ENCODE data around the gene PCNX1. TPM values are rescaled to one million over a fixed set of nuclear protein-coding genes. Genes with fewer than 3 reads are reported as not detected.
"Not testable (repeated sequence)": the region's sequence is repeated elsewhere in the genome, so short reads cannot be mapped to it uniquely, and the experiment has no call there.

The PCNX1 gene
- total RNA-seq, 5 donors from 2014 or later (not counting 1 experiment from before 2014, with no cell fraction given): 80.8 to 140 (median 86.3) TPM

DNA sequence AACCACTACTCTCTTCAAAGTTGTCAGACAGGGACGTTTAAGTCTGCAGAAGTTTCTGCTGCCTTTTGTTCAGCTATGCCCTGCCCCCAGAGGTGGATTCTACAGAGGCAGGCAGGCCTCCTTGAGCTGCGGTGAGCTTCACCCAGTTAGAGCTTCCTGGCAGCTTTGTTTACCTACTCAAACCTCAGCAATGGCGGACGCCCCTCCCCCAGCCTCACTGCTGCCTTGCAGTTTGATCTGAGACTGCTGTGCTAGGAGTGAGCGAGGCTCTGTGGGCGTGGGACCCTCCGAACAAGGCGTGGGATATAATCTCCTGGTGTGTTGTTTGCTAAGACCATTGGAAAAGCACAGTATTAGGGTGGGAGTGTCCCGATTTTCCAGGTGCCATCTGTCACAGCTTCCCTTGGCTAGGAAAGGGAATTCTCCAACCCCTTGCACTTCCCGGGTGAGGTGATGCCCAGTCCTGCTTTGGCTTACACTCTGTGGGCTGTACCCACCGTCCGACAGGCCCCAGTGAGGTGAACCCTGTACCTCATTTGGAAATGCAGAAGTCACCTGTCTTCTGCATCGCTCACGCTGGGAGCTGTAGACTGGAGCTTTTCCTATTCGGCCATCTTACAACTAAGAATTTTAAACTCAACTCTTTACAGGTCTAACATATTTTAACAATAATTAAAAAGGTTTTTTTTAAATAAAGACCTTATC, 34.5 kb downstream of the PCNX1 start:
- Mint-ChIP-seq H3K9me3 (peaks cover 21 to 50% (median 23%) of the 10 kb centered on the region in 3 donors), H3K36me3 (peaks cover 71% of the 10 kb centered on the region), H3K4me1 (peaks cover 84 to 88% (median 87%) of the 10 kb centered on the region in 3 donors), H3K27ac (peak overlapping the region; percentile 98 to 99), H3K4me3 (peak overlapping the region; percentile 73 to 80 (median 73))
- DNase-seq (peak; percentile 69 to 89 (median 84)), ATAC-seq (replicated peaks in 1 of 4) (peak; percentile 50 to 74 (median 57))
- ChIA-PET CTCF (interaction anchor here (0.5 to 2.8 kb wide), 12 partner anchors 10 to 124 kb away, joined by 3 to 25 read pairs (median 4); partner anchors contain the start of gene PCNX1 (in 1 of the 2)), POLR2A (interaction anchor here in 1 of 2 donors (0.6 kb wide), 1 partner anchor 49 kb away, joined by 3 read pairs; no protein-coding TSS in a partner anchor)
- not testable (repeated sequence) for H3K27me3 ChIP-seq (replicated peaks in 1 of 2; ENCODE audit: control insufficient read depth in 2 of 2, extremely low read depth in 1 of 2, insufficient read depth in 2 of 2, low read length in 1 of 2); H3K36me3 ChIP-seq (ENCODE audit: control insufficient read depth in 2 of 2, extremely low read depth in 1 of 2, insufficient read depth in 1 of 2, low read length in 1 of 2); H3K9me3 ChIP-seq; H3K27me3 Mint-ChIP-seq
- Histone ChIP-seq H3K27ac (ENCODE audit: low read length) (peak overlapping the region; percentile 65), H3K4me1 (ENCODE audit: control insufficient read depth in 1 of 2, extremely low read depth in 1 of 2, insufficient read depth in 2 of 2, low read length in 2 of 2) (peaks cover 0 to 28% of the 10 kb centered on the region in 2 experiments), H3K4me3 (ENCODE audit: control insufficient read depth in 1 of 2, extremely low read depth in 1 of 2, low read length in 1 of 2) (peak overlapping the region in 1 of 2 donors; percentile 10)
- 47% methylated on average over 5 of the region's 15 CpGs for WGBS (ENCODE audit: insufficient coverage)

GRCh38 chr14:70942342-70942706, 35.1 kb downstream of the PCNX1 start:
- ATAC-seq (replicated peaks in 1 of 4) (peak in 2 of 4 experiments; percentile 36 to 48), DNase-seq (no peak)
- Histone ChIP-seq H3K9me3 (peaks cover 2% of the 10 kb centered on the region), H3K4me1 (ENCODE audit: control insufficient read depth in 1 of 2, extremely low read depth in 1 of 2, insufficient read depth in 2 of 2, low read length in 2 of 2) (peaks cover 0 to 28% of the 10 kb centered on the region in 2 experiments), H3K36me3 (ENCODE audit: control insufficient read depth in 2 of 2, extremely low read depth in 1 of 2, insufficient read depth in 1 of 2, low read length in 1 of 2) (peaks cover 5 to 13% of the 10 kb centered on the region in 2 donors), H3K27ac (ENCODE audit: low read length) (peak overlapping the region; percentile 65), H3K4me3 (ENCODE audit: control insufficient read depth in 1 of 2, extremely low read depth in 1 of 2, low read length in 1 of 2) (no peak overlapping the region), H3K27me3 (replicated peaks in 1 of 2; ENCODE audit: control insufficient read depth in 2 of 2, extremely low read depth in 1 of 2, insufficient read depth in 2 of 2, low read length in 1 of 2) (no peaks in the 10 kb centered on the region)
- H3K9me3 Mint-ChIP-seq: peaks cover 23 to 55% (median 27%) of the 10 kb centered on the region in 3 donors
- H3K27me3 Mint-ChIP-seq: no peaks in the 10 kb centered on the region
- H3K36me3 Mint-ChIP-seq: peaks cover 74% of the 10 kb centered on the region
- H3K27ac Mint-ChIP-seq: peak overlapping the region; percentile 98 to 99
- H3K4me1 Mint-ChIP-seq: peaks cover 83 to 89% (median 86%) of the 10 kb centered on the region in 3 donors
- H3K4me3 Mint-ChIP-seq: peak overlapping the region; percentile 14 to 80 (median 37)
- ChIA-PET POLR2A (no interaction called here), CTCF (interaction anchor here (0.5 to 2.8 kb wide), 8 partner anchors 11 to 117 kb away, joined by 3 to 25 read pairs (median 4); partner anchors contain the start of gene PCNX1 (in 1 of the 2))

DNA sequence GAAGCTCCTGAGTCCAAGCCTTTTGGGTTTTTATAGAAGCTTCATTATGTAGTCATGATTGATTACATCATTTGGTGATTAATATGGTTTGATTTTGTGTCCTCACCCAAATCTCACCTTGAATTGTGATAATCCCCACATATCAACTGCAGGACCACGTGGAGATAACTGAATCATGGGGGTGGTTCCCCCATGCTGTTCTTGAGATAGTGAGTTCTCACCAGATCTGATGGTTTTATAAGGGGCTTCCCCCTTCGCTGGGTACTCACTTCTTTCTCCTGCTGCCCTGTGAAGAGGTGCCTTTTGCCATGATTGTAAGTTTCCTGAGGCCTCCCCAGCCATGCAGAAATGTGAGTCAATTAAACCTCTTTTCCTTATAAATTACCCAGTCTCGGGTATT, 35.5 kb downstream of the PCNX1 start:
- H3K36me3 Mint-ChIP-seq: peaks cover 74% of the 10 kb centered on the region
- H3K4me1 ChIP-seq (ENCODE audit: control insufficient read depth in 1 of 2, extremely low read depth in 1 of 2, insufficient read depth in 2 of 2, low read length in 2 of 2): peaks cover 0 to 28% of the 10 kb centered on the region in 2 experiments
- POLR2A ChIA-PET; H3K9me3 ChIP-seq; H3K27me3 ChIP-seq (replicated peaks in 1 of 2; ENCODE audit: control insufficient read depth in 2 of 2, extremely low read depth in 1 of 2, insufficient read depth in 2 of 2, low read length in 1 of 2); ATAC-seq (replicated peaks in 1 of 4); H3K27me3 Mint-ChIP-seq; DNase-seq; H3K4me3 ChIP-seq (ENCODE audit: control insufficient read depth in 1 of 2, extremely low read depth in 1 of 2, low read length in 1 of 2): not testable (repeated sequence)
- peaks cover 79 to 90% (median 86%) of the 10 kb centered on the region in 3 donors for H3K4me1 Mint-ChIP-seq
- H3K9me3 Mint-ChIP-seq: peaks cover 26 to 56% (median 30%) of the 10 kb centered on the region in 3 donors
- peak overlapping the region in 2 of 3 donors; percentile 37 to 80 for H3K4me3 Mint-ChIP-seq
- WGBS (ENCODE audit: insufficient coverage): no CpG with 5 or more reads among the region's 3 CpGs
- peak overlapping the region; percentile 65 for H3K27ac ChIP-seq (ENCODE audit: low read length)
- peak overlapping the region; percentile 98 to 99 for H3K27ac Mint-ChIP-seq
- CTCF ChIA-PET: interaction anchor here (1.0 to 2.8 kb wide), 5 partner anchors 11 to 70 kb away, joined by 3 to 25 read pairs (median 5); partner anchors contain the start of gene PCNX1 (in 1 of the 2)
- peaks cover 5 to 17% of the 10 kb centered on the region in 2 donors for H3K36me3 ChIP-seq (ENCODE audit: control insufficient read depth in 2 of 2, extremely low read depth in 1 of 2, insufficient read depth in 1 of 2, low read length in 1 of 2)

DNA sequence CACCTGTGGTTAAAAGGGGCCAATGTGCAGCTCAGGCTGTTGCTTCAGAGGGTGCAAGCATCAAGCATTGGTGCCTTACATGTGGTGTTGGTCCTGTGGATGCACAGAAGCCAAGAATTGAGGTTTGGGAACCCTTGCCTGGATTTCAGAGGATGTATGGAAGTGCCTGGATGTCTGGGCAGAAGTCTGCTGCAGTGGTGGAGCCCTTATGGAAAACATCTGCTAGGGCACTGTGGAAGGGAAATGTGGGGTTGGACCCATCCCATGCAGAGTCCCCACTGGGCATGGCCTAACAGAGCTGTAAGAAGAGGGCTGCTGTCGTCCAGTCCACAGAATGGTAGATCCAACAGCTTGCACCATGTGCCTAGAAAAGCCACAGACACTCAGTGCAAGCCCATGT, 36.6 kb downstream of the PCNX1 start:
- no peaks in the 10 kb centered on the region for H3K27me3 ChIP-seq (replicated peaks in 1 of 2; ENCODE audit: control insufficient read depth in 2 of 2, extremely low read depth in 1 of 2, insufficient read depth in 2 of 2, low read length in 1 of 2)
- Mint-ChIP-seq H3K4me3 (peak overlapping the region in 1 of 3 donors; percentile 80), H3K4me1 (peaks cover 71 to 78% (median 74%) of the 10 kb centered on the region in 3 donors), H3K36me3 (peaks cover 77% of the 10 kb centered on the region), H3K27me3 (no peaks in the 10 kb centered on the region), H3K9me3 (peaks cover 29 to 59% (median 34%) of the 10 kb centered on the region in 3 donors), H3K27ac (peak overlapping the region; percentile 98 to 99)
- DNase-seq (no peak), ATAC-seq (replicated peaks in 1 of 4) (no peak)
- WGBS (ENCODE audit: insufficient coverage): 100% methylated on average over 1 of the region's 1 CpG
- H3K36me3 ChIP-seq (ENCODE audit: control insufficient read depth in 2 of 2, extremely low read depth in 1 of 2, insufficient read depth in 1 of 2, low read length in 1 of 2): peaks cover 5 to 24% of the 10 kb centered on the region in 2 donors
- H3K27ac ChIP-seq (ENCODE audit: low read length): no peak overlapping the region
- CTCF ChIA-PET: no interaction called here
- H3K4me1 ChIP-seq (ENCODE audit: control insufficient read depth in 1 of 2, extremely low read depth in 1 of 2, insufficient read depth in 2 of 2, low read length in 2 of 2): peaks cover 0 to 28% of the 10 kb centered on the region in 2 experiments
- peaks cover 2% of the 10 kb centered on the region for H3K9me3 ChIP-seq
- POLR2A ChIA-PET: no interaction called here
- no peak overlapping the region for H3K4me3 ChIP-seq (ENCODE audit: control insufficient read depth in 1 of 2, extremely low read depth in 1 of 2, low read length in 1 of 2)

DNA sequence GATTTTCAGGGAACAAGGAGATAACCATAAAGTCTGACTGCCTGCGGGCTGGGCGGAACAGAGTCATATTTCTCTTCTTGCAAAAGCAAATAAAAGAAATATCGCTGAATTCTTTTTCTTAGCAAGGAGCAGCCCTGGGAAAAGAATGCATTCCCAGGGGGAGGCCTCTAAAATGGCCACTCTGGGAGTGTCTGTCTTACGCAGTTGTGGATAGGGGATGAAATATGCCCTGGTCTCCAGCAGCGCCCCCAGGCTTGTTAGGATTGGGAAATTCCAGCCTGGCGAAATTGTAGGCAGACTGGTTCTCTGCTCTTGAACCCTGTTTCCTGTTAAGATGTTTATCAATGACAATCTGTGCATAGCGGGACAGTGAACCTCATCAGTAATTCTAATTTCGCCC, 40.5 kb downstream of the PCNX1 start:
- Histone ChIP-seq H3K9me3 (peaks cover 2% of the 10 kb centered on the region), H3K27ac (ENCODE audit: low read length) (no peak overlapping the region), H3K4me1 (ENCODE audit: control insufficient read depth in 1 of 2, extremely low read depth in 1 of 2, insufficient read depth in 2 of 2, low read length in 2 of 2) (peaks cover 0 to 10% of the 10 kb centered on the region in 2 experiments), H3K36me3 (ENCODE audit: control insufficient read depth in 2 of 2, extremely low read depth in 1 of 2, insufficient read depth in 1 of 2, low read length in 1 of 2) (peaks cover 0 to 32% of the 10 kb centered on the region in 2 donors), H3K4me3 (ENCODE audit: control insufficient read depth in 1 of 2, extremely low read depth in 1 of 2, low read length in 1 of 2) (no peak overlapping the region), H3K27me3 (replicated peaks in 1 of 2; ENCODE audit: control insufficient read depth in 2 of 2, extremely low read depth in 1 of 2, insufficient read depth in 2 of 2, low read length in 1 of 2) (no peaks in the 10 kb centered on the region)
- WGBS (ENCODE audit: insufficient coverage): 97% methylated on average over 7 of the region's 8 CpGs
- POLR2A ChIA-PET: no interaction called here
- Mint-ChIP-seq H3K27ac (peak overlapping the region; percentile 41 to 48), H3K4me3 (no peak overlapping the region), H3K36me3 (peaks cover 69% of the 10 kb centered on the region), H3K27me3 (no peaks in the 10 kb centered on the region), H3K4me1 (peaks cover 42 to 46% (median 45%) of the 10 kb centered on the region in 3 donors), H3K9me3 (peaks cover 18 to 38% (median 25%) of the 10 kb centered on the region in 3 donors)
- DNase-seq (no peak), ATAC-seq (replicated peaks in 1 of 4) (no peak)
- CTCF ChIA-PET: no interaction called here

- H3K9me3 ChIP-seq: no peaks in the 10 kb centered on the region
- Mint-ChIP-seq H3K4me1 (peaks cover 39 to 41% (median 40%) of the 10 kb centered on the region in 3 donors), H3K36me3 (peaks cover 35% of the 10 kb centered on the region), H3K9me3 (peaks cover 5 to 6% (median 6%) of the 10 kb centered on the region in 3 donors), H3K4me3 (no peak overlapping the region), H3K27me3 (no peaks in the 10 kb centered on the region), H3K27ac (peak overlapping the region; percentile 34 to 52)
- DNase-seq (no peak), ATAC-seq (replicated peaks in 1 of 4) (no peak)
- no peak overlapping the region for H3K27ac ChIP-seq (ENCODE audit: low read length)
- WGBS (ENCODE audit: insufficient coverage): no CpG with 5 or more reads among the region's 3 CpGs
- ChIA-PET CTCF (interaction anchor here (0.6 to 7.8 kb wide), 13 partner anchors 11 to 345 kb away, joined by 3 to 129 read pairs (median 6); partner anchors contain the start of gene PCNX1 (in 2 of the 2)), POLR2A (interaction anchor here in 1 of 2 donors (0.7 kb wide), 1 partner anchor 41 kb away, joined by 3 read pairs; no protein-coding TSS in a partner anchor)
- no peak overlapping the region for H3K4me3 ChIP-seq (ENCODE audit: control insufficient read depth in 1 of 2, extremely low read depth in 1 of 2, low read length in 1 of 2)
- H3K27me3 ChIP-seq (replicated peaks in 1 of 2; ENCODE audit: control insufficient read depth in 2 of 2, extremely low read depth in 1 of 2, insufficient read depth in 2 of 2, low read length in 1 of 2): no peaks in the 10 kb centered on the region
- H3K36me3 ChIP-seq (ENCODE audit: control insufficient read depth in 2 of 2, extremely low read depth in 1 of 2, insufficient read depth in 1 of 2, low read length in 1 of 2): peaks cover 0 to 17% of the 10 kb centered on the region in 2 donors
- peaks cover 0 to 10% of the 10 kb centered on the region in 2 experiments for H3K4me1 ChIP-seq (ENCODE audit: control insufficient read depth in 1 of 2, extremely low read depth in 1 of 2, insufficient read depth in 2 of 2, low read length in 2 of 2)
Observed at GRCh38 chr14:70952485-70952884, 45.2 kb downstream of the PCNX1 start.
